RCC 7860 (cell line): Measurements from ENCODE around the gene LHPP.

ENCODE experiments used
- DNase-seq: peaks from one replicate; pipeline ENCODE4 v3.0.0-alpha.2; 2015; ENCODE audit warnings: low spot score
- FAIRE-seq: peaks from 2 replicates; lab custom pipeline; 2012; peaks lifted over from hg19 to GRCh38; lab: Jason Lieb, UNC

The LHPP gene

GRCh38 chr10:124550293-124551034 is 88.8 kb downstream of the LHPP start:
- no peak for FAIRE-seq
- no peak for DNase-seq

GRCh38 chr10:124551097-124551496 is 89.5 kb downstream of the LHPP start:
- FAIRE-seq (no peak), DNase-seq (no peak)

- FAIRE-seq (no peak), DNase-seq (no peak)
These were observed 90.1 kb downstream of the LHPP start for GRCh38 chr10:124551755-124552154.

GRCh38 chr10:124552691-124553276 is 91.2 kb downstream of the LHPP start:
- DNase-seq = no peak
- FAIRE-seq = no peak

GRCh38 chr10:124554085-124554858 is 92.6 kb downstream of the LHPP start:
- FAIRE-seq = no peak
- DNase-seq = no peak

GRCh38 chr10:124557167-124557566 is 95.5 kb downstream of the LHPP start:
- FAIRE-seq (no peak), DNase-seq (no peak)

GRCh38 chr10:124557648-124558338 is 96.2 kb downstream of the LHPP start:
- no peak for FAIRE-seq

GRCh38 chr10:124558339-124559321 is 97.0 kb downstream of the LHPP start:
- DNase-seq (no peak), FAIRE-seq (no peak)

More at GRCh38 chr10:124557648-124558338, 96.2 kb downstream of the LHPP start:
- DNase-seq = no peak

GRCh38 chr10:124559372-124560132 is 97.9 kb downstream of the LHPP start:
- FAIRE-seq (no peak), DNase-seq (no peak)

GRCh38 chr10:124560377-124561105 is 98.9 kb downstream of the LHPP start:
- DNase-seq (no peak), FAIRE-seq (no peak)

- no peak for DNase-seq
- no peak for FAIRE-seq
These were observed 99.6 kb downstream of the LHPP start for GRCh38 chr10:124561206-124561605.

- DNase-seq (no peak), FAIRE-seq (no peak)
These were observed 100.9 kb downstream of the LHPP start for GRCh38 chr10:124562425-124563060.

- DNase-seq (no peak), FAIRE-seq (no peak)
These were observed 101.9 kb downstream of the LHPP start for GRCh38 chr10:124563320-124564040.

- FAIRE-seq = no peak
- DNase-seq = no peak
These were observed 103.3 kb downstream of the LHPP start for GRCh38 chr10:124564881-124565280.

- DNase-seq (no peak), FAIRE-seq (no peak)
These were observed 104.1 kb downstream of the LHPP start for GRCh38 chr10:124565565-124566221.

GRCh38 chr10:124566222-124566888 is 104.7 kb downstream of the LHPP start:
- FAIRE-seq = no peak
- DNase-seq = no peak
